Neural progenitor cell (in vitro differentiated cells): Measurements from ENCODE around the gene C10orf120.

Experiments
- CTCF ChIP-seq: fragments of 200-600 bp; sonication (generic); IDR thresholded peaks from 2 replicates; pipeline ENCODE4 v1.5.1; 2017; ENCODE audit warnings: antibody characterized with exemption, mild to moderate bottlenecking
- EZH2 ChIP-seq: fragments of 200-600 bp; sonication (generic); IDR thresholded peaks from 2 replicates; pipeline ENCODE4 v1.6.1; 2017; ENCODE audit warnings: antibody characterized with exemption, mild to moderate bottlenecking, moderate library complexity
- EZH2phosphoT487 ChIP-seq: fragments of 200-600 bp; sonication (generic); IDR thresholded peaks from 2 replicates; pipeline ENCODE4 v1.6.1; 2017; ENCODE audit warnings: antibody characterized with exemption

GRCh38 chr10:122729126-122729525, 29.5 kb upstream of the C10orf120 start:
- TF ChIP-seq CTCF (no peak), EZH2 (no peak), EZH2phosphoT487 (no peak)
